ENCODE data around the gene COX10.

The COX10 gene

GRCh38 chr17:14037453-14037852 lies 31.9 kb upstream of the COX10 start:
- Histone ChIP-seq H3K4me3 (ENCODE audit: severe bottlenecking) (no peak overlapping the region), H3K36me3 (ENCODE audit: low read depth) (peaks cover 13% of the 10 kb centered on the region; the same call in 1 of the 2 replicates), H3K9me3 (ENCODE audit: severe bottlenecking) (no peaks in the 10 kb centered on the region), H3K27me3 (ENCODE audit: insufficient read depth, poor library complexity, severe bottlenecking) (no peaks in the 10 kb centered on the region), H3K27ac (ENCODE audit: poor library complexity, severe bottlenecking) (no peak overlapping the region), H3K4me1 (ENCODE audit: insufficient read depth, poor library complexity, severe bottlenecking) (no peaks in the 10 kb centered on the region)
- DNase-seq (ENCODE audit: low spot score) (no peak), ATAC-seq (ENCODE audit: low read depth) (no peak)
- TF ChIP-seq CTCF (IDR thresholded peaks at IDR 0.05; ENCODE audit: poor library complexity, severe bottlenecking) = no peak

GRCh38 chr17:14038206-14038605 lies 31.1 kb upstream of the COX10 start:
- ATAC-seq (ENCODE audit: low read depth) (no peak), DNase-seq (ENCODE audit: low spot score) (no peak)
- H3K27ac ChIP-seq (ENCODE audit: poor library complexity, severe bottlenecking) = no peak overlapping the region
- no peaks in the 10 kb centered on the region for H3K27me3 ChIP-seq (ENCODE audit: insufficient read depth, poor library complexity, severe bottlenecking)
- H3K36me3 ChIP-seq (ENCODE audit: low read depth) = peaks cover 11% of the 10 kb centered on the region; the same call in 1 of the 2 replicates
- H3K4me1 ChIP-seq (ENCODE audit: insufficient read depth, poor library complexity, severe bottlenecking) = no peaks in the 10 kb centered on the region
- H3K9me3 ChIP-seq (ENCODE audit: severe bottlenecking) = no peaks in the 10 kb centered on the region
- H3K4me3 ChIP-seq (ENCODE audit: severe bottlenecking) = no peak overlapping the region
- no peak for TF ChIP-seq CTCF (IDR thresholded peaks at IDR 0.05; ENCODE audit: poor library complexity, severe bottlenecking)

GRCh38 chr17:14042411-14042810 lies 26.9 kb upstream of the COX10 start:
- H3K4me3 ChIP-seq (ENCODE audit: severe bottlenecking) = no peak overlapping the region
- H3K27ac ChIP-seq (ENCODE audit: poor library complexity, severe bottlenecking) = no peak overlapping the region
- no peaks in the 10 kb centered on the region for H3K27me3 ChIP-seq (ENCODE audit: insufficient read depth, poor library complexity, severe bottlenecking)
- DNase-seq (ENCODE audit: low spot score) (no peak), ATAC-seq (ENCODE audit: low read depth) (no peak)
- no peak for TF ChIP-seq CTCF (IDR thresholded peaks at IDR 0.05; ENCODE audit: poor library complexity, severe bottlenecking)
- 0 out of 2 replicates have a peak, but pooled peaks cover 5% of the 10 kb centered on the region for H3K36me3 ChIP-seq (ENCODE audit: low read depth)
- no peaks in the 10 kb centered on the region for H3K4me1 ChIP-seq (ENCODE audit: insufficient read depth, poor library complexity, severe bottlenecking)
- H3K9me3 ChIP-seq (ENCODE audit: severe bottlenecking) = no peaks in the 10 kb centered on the region

GRCh38 chr17:14044702-14045101 lies 24.6 kb upstream of the COX10 start:
- H3K4me3 ChIP-seq (ENCODE audit: severe bottlenecking) = no peak overlapping the region

More at GRCh38 chr17:14044702-14045101, 24.6 kb upstream of the COX10 start:
- no peaks in the 10 kb centered on the region for H3K27me3 ChIP-seq (ENCODE audit: insufficient read depth, poor library complexity, severe bottlenecking)
- H3K4me1 ChIP-seq (ENCODE audit: insufficient read depth, poor library complexity, severe bottlenecking) = no peaks in the 10 kb centered on the region
- no peaks in the 10 kb centered on the region for H3K9me3 ChIP-seq (ENCODE audit: severe bottlenecking)
- ATAC-seq (ENCODE audit: low read depth) (no peak), DNase-seq (ENCODE audit: low spot score) (no peak)
- no peak for TF ChIP-seq CTCF (IDR thresholded peaks at IDR 0.05; ENCODE audit: poor library complexity, severe bottlenecking)
- 0 out of 2 replicates have a peak, but pooled peaks cover 5% of the 10 kb centered on the region for H3K36me3 ChIP-seq (ENCODE audit: low read depth)
- no peak overlapping the region for H3K27ac ChIP-seq (ENCODE audit: poor library complexity, severe bottlenecking)

All from RWPE2 (cell line).